GM12878 (cell line): ENCODE measurements around the gene ACCSL. TPM values are rescaled to one million over a fixed set of nuclear protein-coding genes. Genes with fewer than 3 reads are reported as not detected.

Experiments
- ATAC-seq: fragments of 200-7000 bp; cut with Tn5 transposase; 3 replicates; pipeline ENCODE4 v1.9.1; 2020; ENCODE audit warnings: mild to moderate bottlenecking, moderate library complexity
- BruUV-seq: library from RNA; stranded (reverse); fragments of 400-500 nt; replicated peaks from 2 replicates; lab custom pipeline; 2021; lab: Mats Ljungman, UMichigan
- CTCF ChIA-PET: fragments of 300-600 bp; sonication (Branson Sonifier 250); formaldehyde crosslinking; extraction: SDS; loops from one replicate; lab custom pipeline; 2021; ENCODE audit warnings: inconsistent platforms; lab: Yijun Ruan, JAX
- POLR2A ChIA-PET: fragments of 350-600 bp; formaldehyde crosslinking; extraction: SDS; loops from one replicate; lab custom pipeline; 2021; ENCODE audit warnings: inconsistent platforms; lab: Charles Lee
- RAD21 ChIA-PET: fragments of 300-600 bp; sonication (Branson Sonifier 250); formaldehyde crosslinking; loops from one replicate; lab custom pipeline; 2023; ENCODE audit warnings: antibody characterized with exemption; ENCODE audit not compliant: unreplicated experiment; lab: Charles Lee
- SMC1A ChIA-PET: fragments of 300-600 bp; sonication (Branson Sonifier 250); formaldehyde crosslinking; loops from one replicate; lab custom pipeline; 2023; ENCODE audit not compliant: unreplicated experiment, uncharacterized antibody; lab: Charles Lee
- DNase-seq: peaks from one replicate; pipeline ENCODE4 v3.0.0-alpha.2; 2011; ENCODE audit warnings: low read depth, low spot score
- FAIRE-seq: peaks from 3 replicates; lab custom pipeline; 2011; peaks lifted over from hg19 to GRCh38; lab: Jason Lieb, UNC
- H2AFZ ChIP-seq: 2 replicates; pipeline ENCODE4 v1.6.0; 2011; ENCODE audit warnings: low read depth, low read length, control low read depth; ENCODE audit not compliant: control insufficient read depth
- H3K27ac ChIP-seq: 2 replicates; pipeline ENCODE4 v1.5.1; 2011; ENCODE audit warnings: control low read depth; ENCODE audit not compliant: control insufficient read depth, insufficient read depth
- H3K27me3 ChIP-seq, 2 experiments: replicated peaks in 1 of 2; 2 replicates each; pipeline versions ENCODE4 v1.6.0 to v1.6.1; 2011; ENCODE audit warnings: low read length in 1 of 2; ENCODE audit not compliant: control insufficient read depth in 2 of 2, insufficient read depth in 2 of 2
- H3K36me3 ChIP-seq, 2 experiments: 2 replicates each; pipeline ENCODE4 v1.5.1; 2011; ENCODE audit warnings: low read length in 1 of 2; ENCODE audit not compliant: control insufficient read depth in 2 of 2, insufficient read depth in 2 of 2
- H3K4me1 ChIP-seq: 2 replicates; pipeline ENCODE4 v1.6.1; 2011; ENCODE audit warnings: mild to moderate bottlenecking, low read length, moderate library complexity, mixed read lengths; ENCODE audit not compliant: control insufficient read depth, insufficient read depth
- H3K4me2 ChIP-seq: 2 replicates; pipeline ENCODE4 v1.6.0; 2011; ENCODE audit warnings: control low read depth; ENCODE audit not compliant: control insufficient read depth, insufficient read depth
- H3K4me3 ChIP-seq: fragments of 200-600 bp; sonication (generic); 2 replicates; pipeline ENCODE4 v1.5.1; 2016
- H3K79me2 ChIP-seq: 2 replicates; pipeline ENCODE4 v1.6.0; 2011; ENCODE audit warnings: low read length; ENCODE audit not compliant: control insufficient read depth, insufficient read depth
- H3K9ac ChIP-seq: 2 replicates; pipeline ENCODE4 v1.8.0; 2011; ENCODE audit warnings: low read length, control low read depth, mixed read lengths; ENCODE audit not compliant: control insufficient read depth, insufficient read depth
- H3K9me3 ChIP-seq: replicated peaks from 3 replicates; pipeline ENCODE4 v1.5.1; 2011; ENCODE audit warnings: mild to moderate bottlenecking, low read length; ENCODE audit not compliant: control insufficient read depth, insufficient read depth
- H4K20me1 ChIP-seq: 2 replicates; pipeline ENCODE4 v1.6.0; 2011; ENCODE audit not compliant: control insufficient read depth, insufficient read depth
- BMI1 ChIP-seq: fragments of 450-650 bp; IDR thresholded peaks from 2 replicates; pipeline ENCODE4 v1.6.1; 2016; ENCODE audit warnings: mild to moderate bottlenecking, moderate library complexity, borderline replicate concordance
- BRCA1 ChIP-seq: IDR thresholded peaks from 2 replicates; pipeline ENCODE4 v1.6.1; 2011; ENCODE audit warnings: low read depth, low read length, improper control_type of control experiment
- FOXK2 ChIP-seq: fragments of 450-650 bp; IDR thresholded peaks from 2 replicates; pipeline ENCODE4 v1.6.1; 2017; ENCODE audit warnings: mild to moderate bottlenecking, moderate library complexity
- HSF1 ChIP-seq: fragments of 150-350 bp; IDR thresholded peaks from 2 replicates; pipeline ENCODE4 v1.6.1; 2014; ENCODE audit warnings: mild to moderate bottlenecking, low read depth, low read length
- JUND ChIP-seq: IDR thresholded peaks from 2 replicates; pipeline ENCODE4 v1.6.1; 2012; ENCODE audit warnings: low read depth, mild to moderate bottlenecking, low read length, improper control_type of control experiment, moderate library complexity
- MYB ChIP-seq: fragments of 150-350 bp; IDR thresholded peaks from 2 replicates; pipeline ENCODE4 v1.6.1; 2014; ENCODE audit warnings: mild to moderate bottlenecking, low read depth, low read length, borderline replicate concordance
- PRDM15 ChIP-seq: fragments of 450-650 bp; formaldehyde crosslinking; IDR thresholded peaks from 2 replicates; pipeline ENCODE4 v1.4.0; 2020; ENCODE audit warnings: mild to moderate bottlenecking, moderate library complexity
- SUPT20H ChIP-seq: IDR thresholded peaks from 2 replicates; pipeline ENCODE4 v1.6.1; 2011; ENCODE audit warnings: low read depth, mild to moderate bottlenecking, low read length, moderate library complexity, borderline replicate concordance; ENCODE audit not compliant: control insufficient read depth
- in situ Hi-C: fragments of 300-500 bp; cut with MboI; formaldehyde crosslinking; loops from 9 replicates; pipeline ENCODE4 v1.14.3; 2018; ENCODE audit warnings: mixed read lengths
- intact Hi-C: fragments of 100-400 bp; cut with micrococcal nuclease; formaldehyde crosslinking; loops from one replicate; pipeline ENCODE4 v1.14.2; 2022; ENCODE audit not compliant: unreplicated experiment
- polyA plus RNA-seq, 11 experiments: library from polyadenylated mRNA; depleted of rRNA in 4 of 11; unstranded in 6 of 11; stranded (reverse) in 5 of 11; fragments of >200 nt; fragmentation: Nextera tagmentation in 4 of 11; fragmentation: Illumina TruSeq in 1 of 11; extraction: Ambion mirVana in 4 of 11; extraction: Trizol in 1 of 11; gene quantifications; 1 replicate in 1 of 11; 2 replicates in 10 of 11; pipeline versions ENCODE4 v1.2.1 to v1.2.3, GENCODE V29; 2011 to 2016; ENCODE audit warnings: inconsistent platforms in 2 of 11, missing spikeins in 2 of 11, low read depth in 1 of 11
- total RNA-seq, 4 experiments: library from RNA; depleted of rRNA in 3 of 4; stranded (reverse); fragments of >200 nt in 3 of 4; fragmentation: Illumina TruSeq in 1 of 4; extraction: Trizol in 1 of 4; gene quantifications; 2 replicates each; pipeline versions ENCODE4 v1.2.1 to v1.2.3, GENCODE V29; 2013 to 2021

ACCSL gene
- total and polyA plus RNA-seq, 10 of the 15 experiments (the other 5 are each of a cell fraction or from before 2014, with no cell fraction given): 0.15 TPM; not detected in 9

DNA sequence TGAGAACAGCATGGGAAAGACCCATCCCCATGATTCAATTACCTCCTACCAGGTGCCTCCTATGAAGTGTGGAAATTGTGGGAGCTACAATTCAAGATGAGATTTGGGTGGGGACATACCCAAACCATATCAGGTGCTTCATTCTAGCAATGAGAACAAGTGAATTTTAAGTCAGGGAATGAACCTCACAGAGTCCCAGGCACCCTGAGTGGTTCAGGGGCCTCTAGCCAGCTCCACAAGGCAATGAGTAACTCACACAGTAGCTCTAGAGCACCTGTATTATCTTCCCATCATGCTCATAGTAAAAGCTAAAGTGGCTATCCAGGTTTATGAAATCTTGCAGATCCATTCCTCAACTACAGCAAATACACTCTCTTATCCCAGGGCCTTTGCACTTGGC is 13.1 kb upstream of the ACCSL start:
- ATAC-seq (no peak), FAIRE-seq (no peak), DNase-seq (no peak)
- ChIA-PET POLR2A (no interaction called here), SMC1A (interaction anchor here (0.5 kb wide), 1 partner anchor 296 kb away, joined by 3 read pairs; no protein-coding TSS in a partner anchor), RAD21 (no interaction called here), CTCF (interaction anchor here (0.8 to 6.6 kb wide), 3 partner anchors 34 to 146 kb away, joined by 3 to 28 read pairs (median 3); no protein-coding TSS in a partner anchor)
- in situ Hi-C loops (no loop called here), intact Hi-C loops (no loop called here)
- no peaks in the 10 kb centered on the region for H3K4me1 ChIP-seq
- H4K20me1 ChIP-seq: no peaks in the 10 kb centered on the region
- no peak for TF ChIP-seq MYB
- TF ChIP-seq HSF1: no peak
- no peak for TF ChIP-seq PRDM15
- no peak for TF ChIP-seq SUPT20H
- no peak for TF ChIP-seq BMI1
- no peak for TF ChIP-seq FOXK2
- no peak for TF ChIP-seq JUND
- no peak for TF ChIP-seq BRCA1
- H3K9ac ChIP-seq: no peak overlapping the region
- H3K4me3 ChIP-seq: no peak overlapping the region
- no peaks in the 10 kb centered on the region; the same call in 2 of the 3 replicates for H3K9me3 ChIP-seq
- H2AFZ ChIP-seq: no peak overlapping the region
- no peak overlapping the region for H3K4me2 ChIP-seq
- BruUV-seq: no TSS peak
- H3K36me3 ChIP-seq: no peaks in the 10 kb centered on the region
- H3K27ac ChIP-seq: no peak overlapping the region
- no peaks in the 10 kb centered on the region for H3K79me2 ChIP-seq
- peaks cover 0 to 3% of the 10 kb centered on the region in 2 experiments; a peak in 1 of 4 replicates for H3K27me3 ChIP-seq
